Neural progenitor cell (in vitro differentiated cells): Measurements from ENCODE around the gene CRCP.

Experiments used
- CTCF ChIP-seq: fragments of 200-600 bp; sonication (generic); IDR thresholded peaks from 2 replicates; pipeline ENCODE4 v1.5.1; 2017; ENCODE audit warnings: antibody characterized with exemption, mild to moderate bottlenecking
- EZH2 ChIP-seq: fragments of 200-600 bp; sonication (generic); IDR thresholded peaks from 2 replicates; pipeline ENCODE4 v1.6.1; 2017; ENCODE audit warnings: antibody characterized with exemption, mild to moderate bottlenecking, moderate library complexity

DNA sequence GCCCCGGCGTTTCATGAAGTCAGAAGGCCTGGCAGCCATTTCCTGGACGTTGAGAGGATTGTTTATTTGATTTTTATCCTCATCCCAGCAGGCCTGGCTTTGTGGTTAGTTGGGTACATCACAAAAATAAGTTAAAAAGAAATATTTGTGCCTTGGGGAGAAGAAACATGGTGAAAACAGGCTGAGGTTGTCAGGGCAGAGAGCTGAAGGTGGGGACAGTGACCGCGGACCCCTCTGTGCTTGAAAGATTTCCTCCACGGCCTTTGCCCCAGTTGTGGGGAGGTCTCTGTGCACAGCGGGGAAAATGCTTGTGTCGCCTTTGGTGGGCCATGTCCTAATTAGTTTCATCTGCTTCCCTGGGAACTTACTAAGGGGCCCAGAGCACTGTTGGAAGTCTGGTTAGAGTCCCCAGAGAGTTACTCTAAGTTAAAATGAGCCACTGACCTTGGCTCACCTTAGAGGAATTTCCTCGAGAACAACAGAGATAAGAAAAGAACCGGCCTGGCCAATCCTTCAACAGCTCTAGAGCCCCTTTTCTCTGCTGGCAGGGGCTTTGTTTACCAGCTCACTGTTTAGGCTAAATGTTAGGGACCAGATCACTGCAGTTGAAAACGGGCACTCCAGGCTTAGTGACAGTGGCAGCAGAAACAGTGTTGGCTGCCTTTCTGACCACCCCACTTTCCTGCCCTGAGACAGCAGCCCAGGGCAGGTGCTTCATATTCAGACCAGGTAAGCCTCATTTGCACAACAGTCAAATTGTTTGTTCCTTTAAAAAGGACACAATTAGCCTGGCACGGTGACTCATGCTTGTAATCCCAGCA lies 37.9 kb downstream of the CRCP start:
- TF ChIP-seq CTCF = no peak
- TF ChIP-seq EZH2 = no peak
